ENCODE measurements around the gene DHRS9. TPM values are rescaled to one million over a fixed set of nuclear protein-coding genes. Genes with fewer than 3 reads are reported as not detected.

The DHRS9 gene
- total and polyA plus RNA-seq, 2 experiments from 2014 or later: not detected

DNA sequence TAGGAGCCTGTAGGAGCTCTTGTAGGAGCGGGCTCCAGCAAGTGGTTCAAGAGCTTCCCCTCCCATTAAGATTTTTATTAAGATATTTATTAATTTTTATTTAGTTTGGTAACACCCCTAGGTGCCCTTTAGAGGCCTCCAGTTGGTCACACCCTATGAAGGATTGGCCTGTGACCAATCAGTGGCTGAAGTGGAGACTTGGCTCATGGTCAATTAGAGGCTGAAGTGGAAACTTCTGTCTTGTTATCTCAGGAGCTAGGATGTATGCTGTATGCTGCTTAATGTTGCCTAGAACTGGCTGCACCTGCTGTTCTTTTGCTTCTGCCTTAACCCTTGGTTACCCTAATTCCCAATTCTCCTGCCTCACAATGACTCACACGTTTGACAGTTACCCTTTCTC lies 48.7 kb downstream of the DHRS9 start:
- no peaks in the 10 kb centered on the region for H3K4me1 ChIP-seq (ENCODE audit: insufficient read depth)
- Mint-ChIP-seq H3K36me3 (ENCODE audit: low read depth) (no peaks in the 10 kb centered on the region), H3K4me3 (no peak overlapping the region), H3K9me3 (peaks cover 7% of the 10 kb centered on the region; the same call in 1 of the 3 replicates), H3K27me3 (ENCODE audit: insufficient read depth, low read depth, poor library complexity) (peaks cover 3% of the 10 kb centered on the region), H3K4me1 (peaks cover 6% of the 10 kb centered on the region; the same call in 2 of the 3 replicates), H3K27ac (no peak overlapping the region)
- peaks cover 20% of the 10 kb centered on the region; the same call in 1 of the 2 replicates for H3K9me2 ChIP-seq (ENCODE audit: insufficient read depth)
- ATAC-seq: no peak
- H3K36me3 ChIP-seq (ENCODE audit: insufficient read depth): no peaks in the 10 kb centered on the region
- H3K4me3 ChIP-seq: no peak overlapping the region
- no peak for DNase-seq (ENCODE audit: low spot score)
- no peaks in the 10 kb centered on the region for H3F3A ChIP-seq (replicated peaks; ENCODE audit: low read depth)
- H3K27ac ChIP-seq (ENCODE audit: low read depth): no peak overlapping the region
- H3K4me2 ChIP-seq: no peak overlapping the region
- no peaks in the 10 kb centered on the region for H3K79me2 ChIP-seq (replicated peaks; ENCODE audit: insufficient read depth)
- no peak overlapping the region for H2AFZ ChIP-seq
- TF ChIP-seq, protein P1, sequence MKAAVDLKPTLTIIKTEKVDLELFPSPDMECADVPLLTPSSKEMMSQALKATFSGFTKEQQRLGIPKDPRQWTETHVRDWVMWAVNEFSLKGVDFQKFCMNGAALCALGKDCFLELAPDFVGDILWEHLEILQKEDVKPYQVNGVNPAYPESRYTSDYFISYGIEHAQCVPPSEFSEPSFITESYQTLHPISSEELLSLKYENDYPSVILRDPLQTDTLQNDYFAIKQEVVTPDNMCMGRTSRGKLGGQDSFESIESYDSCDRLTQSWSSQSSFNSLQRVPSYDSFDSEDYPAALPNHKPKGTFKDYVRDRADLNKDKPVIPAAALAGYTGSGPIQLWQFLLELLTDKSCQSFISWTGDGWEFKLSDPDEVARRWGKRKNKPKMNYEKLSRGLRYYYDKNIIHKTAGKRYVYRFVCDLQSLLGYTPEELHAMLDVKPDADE (IDR thresholded peaks at IDR 0.05): no peak
- TF ChIP-seq, protein P2, sequence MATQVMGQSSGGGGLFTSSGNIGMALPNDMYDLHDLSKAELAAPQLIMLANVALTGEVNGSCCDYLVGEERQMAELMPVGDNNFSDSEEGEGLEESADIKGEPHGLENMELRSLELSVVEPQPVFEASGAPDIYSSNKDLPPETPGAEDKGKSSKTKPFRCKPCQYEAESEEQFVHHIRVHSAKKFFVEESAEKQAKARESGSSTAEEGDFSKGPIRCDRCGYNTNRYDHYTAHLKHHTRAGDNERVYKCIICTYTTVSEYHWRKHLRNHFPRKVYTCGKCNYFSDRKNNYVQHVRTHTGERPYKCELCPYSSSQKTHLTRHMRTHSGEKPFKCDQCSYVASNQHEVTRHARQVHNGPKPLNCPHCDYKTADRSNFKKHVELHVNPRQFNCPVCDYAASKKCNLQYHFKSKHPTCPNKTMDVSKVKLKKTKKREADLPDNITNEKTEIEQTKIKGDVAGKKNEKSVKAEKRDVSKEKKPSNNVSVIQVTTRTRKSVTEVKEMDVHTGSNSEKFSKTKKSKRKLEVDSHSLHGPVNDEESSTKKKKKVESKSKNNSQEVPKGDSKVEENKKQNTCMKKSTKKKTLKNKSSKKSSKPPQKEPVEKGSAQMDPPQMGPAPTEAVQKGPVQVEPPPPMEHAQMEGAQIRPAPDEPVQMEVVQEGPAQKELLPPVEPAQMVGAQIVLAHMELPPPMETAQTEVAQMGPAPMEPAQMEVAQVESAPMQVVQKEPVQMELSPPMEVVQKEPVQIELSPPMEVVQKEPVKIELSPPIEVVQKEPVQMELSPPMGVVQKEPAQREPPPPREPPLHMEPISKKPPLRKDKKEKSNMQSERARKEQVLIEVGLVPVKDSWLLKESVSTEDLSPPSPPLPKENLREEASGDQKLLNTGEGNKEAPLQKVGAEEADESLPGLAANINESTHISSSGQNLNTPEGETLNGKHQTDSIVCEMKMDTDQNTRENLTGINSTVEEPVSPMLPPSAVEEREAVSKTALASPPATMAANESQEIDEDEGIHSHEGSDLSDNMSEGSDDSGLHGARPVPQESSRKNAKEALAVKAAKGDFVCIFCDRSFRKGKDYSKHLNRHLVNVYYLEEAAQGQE (IDR thresholded peaks at IDR 0.05; ENCODE audit: unreplicated experiment): no peak
- TF ChIP-seq ZNF331 (CRISPR knock-in tag; IDR thresholded peaks at IDR 0.05; ENCODE audit: low read depth): no peak
- TF ChIP-seq, protein P3, sequence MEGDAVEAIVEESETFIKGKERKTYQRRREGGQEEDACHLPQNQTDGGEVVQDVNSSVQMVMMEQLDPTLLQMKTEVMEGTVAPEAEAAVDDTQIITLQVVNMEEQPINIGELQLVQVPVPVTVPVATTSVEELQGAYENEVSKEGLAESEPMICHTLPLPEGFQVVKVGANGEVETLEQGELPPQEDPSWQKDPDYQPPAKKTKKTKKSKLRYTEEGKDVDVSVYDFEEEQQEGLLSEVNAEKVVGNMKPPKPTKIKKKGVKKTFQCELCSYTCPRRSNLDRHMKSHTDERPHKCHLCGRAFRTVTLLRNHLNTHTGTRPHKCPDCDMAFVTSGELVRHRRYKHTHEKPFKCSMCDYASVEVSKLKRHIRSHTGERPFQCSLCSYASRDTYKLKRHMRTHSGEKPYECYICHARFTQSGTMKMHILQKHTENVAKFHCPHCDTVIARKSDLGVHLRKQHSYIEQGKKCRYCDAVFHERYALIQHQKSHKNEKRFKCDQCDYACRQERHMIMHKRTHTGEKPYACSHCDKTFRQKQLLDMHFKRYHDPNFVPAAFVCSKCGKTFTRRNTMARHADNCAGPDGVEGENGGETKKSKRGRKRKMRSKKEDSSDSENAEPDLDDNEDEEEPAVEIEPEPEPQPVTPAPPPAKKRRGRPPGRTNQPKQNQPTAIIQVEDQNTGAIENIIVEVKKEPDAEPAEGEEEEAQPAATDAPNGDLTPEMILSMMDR (conservative IDR thresholded peaks at IDR 0.05; ENCODE audit: low read depth in 2 of 2): no peak
- H4K20me1 ChIP-seq (replicated peaks; ENCODE audit: insufficient read depth): no peaks in the 10 kb centered on the region
- H3K27me3 ChIP-seq (ENCODE audit: insufficient read depth): no peaks in the 10 kb centered on the region

DNA sequence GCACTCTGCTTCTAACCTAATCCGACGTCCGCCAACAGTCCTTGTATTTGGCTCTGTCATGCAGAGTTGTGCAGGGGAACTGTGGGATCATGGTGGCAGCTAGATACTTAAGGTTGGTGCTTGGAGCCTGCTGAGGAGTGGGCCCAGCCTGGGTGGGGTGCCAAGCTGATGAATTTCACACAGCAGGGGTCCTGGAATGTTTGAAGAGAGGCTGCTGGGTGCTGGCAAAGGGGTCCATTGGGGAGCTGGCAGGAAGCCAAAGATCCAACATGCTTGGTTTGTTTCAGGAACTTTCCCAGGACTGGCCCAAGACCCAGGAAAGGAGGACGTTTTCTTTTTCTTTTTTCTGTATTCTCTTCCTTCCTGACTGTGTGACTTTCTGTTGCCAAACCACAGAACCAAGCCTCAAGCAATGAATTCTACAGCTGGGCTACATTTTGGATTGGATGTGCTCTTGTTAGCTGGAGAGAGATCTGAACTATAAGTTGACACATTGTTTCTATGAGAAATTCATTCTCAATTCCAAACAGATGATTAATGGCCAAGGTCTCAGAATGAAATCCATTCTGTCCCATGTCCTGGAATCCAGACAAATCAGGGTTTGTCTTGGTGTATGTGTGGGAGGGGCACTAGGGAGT lies 49.9 kb downstream of the DHRS9 start:
- H3K9me2 ChIP-seq (ENCODE audit: insufficient read depth): peaks cover 20% of the 10 kb centered on the region; the same call in 1 of the 2 replicates
- H2AFZ ChIP-seq: no peak overlapping the region; the same call in 1 of the 2 replicates
- H4K20me1 ChIP-seq (replicated peaks; ENCODE audit: insufficient read depth): no peaks in the 10 kb centered on the region
- Mint-ChIP-seq H3K27me3 (ENCODE audit: insufficient read depth, low read depth, poor library complexity) (peaks cover 3% of the 10 kb centered on the region), H3K4me3 (no peak overlapping the region), H3K9me3 (peaks cover 7% of the 10 kb centered on the region; the same call in 1 of the 3 replicates), H3K27ac (no peak overlapping the region), H3K4me1 (peaks cover 6% of the 10 kb centered on the region; the same call in 2 of the 3 replicates), H3K36me3 (ENCODE audit: low read depth) (no peaks in the 10 kb centered on the region)
- DNase-seq (ENCODE audit: low spot score) (no peak), ATAC-seq (no peak)
- H3F3A ChIP-seq (replicated peaks; ENCODE audit: low read depth): no peaks in the 10 kb centered on the region
- H3K4me2 ChIP-seq: no peak overlapping the region
- TF ChIP-seq ZNF331 (CRISPR knock-in tag; IDR thresholded peaks at IDR 0.05; ENCODE audit: low read depth) (no peak), ZNF114 (CRISPR knock-in tag; IDR thresholded peaks at IDR 0.05) (no peak), POLR2AphosphoS5 (IDR thresholded peaks at IDR 0.05; ENCODE audit: low read depth) (no peak)
- TF ChIP-seq, protein P2 (IDR thresholded peaks at IDR 0.05; ENCODE audit: unreplicated experiment): no peak
- no peak overlapping the region for H3K4me3 ChIP-seq
- H3K36me3 ChIP-seq (ENCODE audit: insufficient read depth): no peaks in the 10 kb centered on the region
- no peaks in the 10 kb centered on the region for H3K27me3 ChIP-seq (ENCODE audit: insufficient read depth)
- H3K27ac ChIP-seq (ENCODE audit: low read depth): no peak overlapping the region
- no peaks in the 10 kb centered on the region for H3K79me2 ChIP-seq (replicated peaks; ENCODE audit: insufficient read depth)
- H3K4me1 ChIP-seq (ENCODE audit: insufficient read depth): no peaks in the 10 kb centered on the region
